GM12892 (cell line): ENCODE data around the gene H2BK1.

ENCODE experiments used
- POLR2A ChIP-seq: IDR thresholded peaks from 2 replicates; pipeline ENCODE4 v1.6.1; 2011; ENCODE audit warnings: low read depth, low read length, control low read depth
- POLR2AphosphoS5 ChIP-seq: IDR thresholded peaks from 2 replicates; pipeline ENCODE4 v1.6.1; 2011; ENCODE audit warnings: low read depth, low read length, control low read depth

DNA sequence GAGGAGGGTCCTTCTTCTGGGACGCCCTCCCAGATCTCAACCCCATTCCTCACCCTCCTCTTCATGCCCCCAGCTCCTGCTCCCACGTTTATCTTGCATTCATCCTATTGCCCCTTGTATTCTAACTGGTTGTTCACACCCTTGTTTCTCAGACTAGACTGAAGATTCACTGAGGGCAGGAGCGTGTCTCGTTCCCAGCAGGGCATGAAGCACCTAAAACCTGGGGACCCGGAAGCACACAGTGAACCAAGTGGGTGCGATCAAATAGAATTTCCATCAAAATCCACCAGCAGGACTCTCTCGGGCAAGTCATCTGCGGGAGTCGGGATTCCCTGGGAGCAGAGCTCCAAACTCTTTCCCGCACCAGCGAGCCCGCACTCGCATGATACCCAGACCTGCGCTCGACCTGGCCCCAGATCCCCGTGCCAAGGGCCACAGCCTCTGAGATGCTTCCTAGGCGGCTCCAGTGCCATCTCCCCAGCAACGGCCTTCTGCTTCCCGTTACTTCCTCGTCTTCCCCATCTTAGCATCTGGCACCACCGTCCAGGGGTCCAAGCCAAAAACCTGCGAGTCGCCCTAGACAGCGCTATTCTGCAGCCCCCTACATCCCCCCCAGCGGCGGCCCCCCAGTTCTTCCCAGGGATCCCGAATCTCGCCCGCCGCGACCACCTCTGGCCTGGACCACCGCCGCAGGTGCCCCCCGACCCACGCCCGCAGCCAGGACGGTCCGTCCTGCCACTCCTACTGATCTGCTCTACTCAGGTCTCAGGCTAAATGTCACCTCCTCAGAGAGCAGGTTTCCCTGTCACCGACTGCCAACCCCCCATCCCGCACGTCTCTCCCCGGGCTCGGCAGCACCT, 36.7 kb downstream of the H2BK1 start:
- TF ChIP-seq POLR2AphosphoS5 (no peak), POLR2A (no peak)
